ELR (cell line): Measurements from ENCODE around the gene TMLHE.
"Not testable (repeated sequence)": the region's sequence is repeated elsewhere in the genome, so short reads cannot be mapped to it uniquely, and the experiment has no call there.

Experiments used
- DNase-seq: peaks from one replicate; pipeline ENCODE4 v3.0.0-alpha.2; 2015; ENCODE audit warnings: low read depth

The TMLHE gene

DNA sequence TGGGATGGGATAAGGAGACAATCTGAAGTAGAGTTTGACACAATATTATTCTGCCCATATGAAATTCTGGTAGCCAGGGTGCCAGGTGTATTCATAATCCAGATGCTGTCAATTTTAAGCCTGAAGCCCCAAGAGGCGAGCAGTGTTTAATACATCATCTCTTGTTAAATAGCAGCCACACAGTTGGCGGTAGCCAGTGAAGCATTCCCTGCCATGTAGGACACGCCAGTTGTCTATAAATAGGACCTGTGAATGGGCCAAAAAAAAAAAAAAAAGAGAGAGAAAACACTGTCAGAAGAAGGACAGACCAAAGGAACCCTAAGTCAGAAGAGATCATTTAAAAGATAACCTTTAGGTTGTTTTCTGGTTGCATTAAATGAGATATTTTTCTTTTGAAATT lies 121.3 kb downstream of the TMLHE start:
- not testable (repeated sequence) for DNase-seq

DNA sequence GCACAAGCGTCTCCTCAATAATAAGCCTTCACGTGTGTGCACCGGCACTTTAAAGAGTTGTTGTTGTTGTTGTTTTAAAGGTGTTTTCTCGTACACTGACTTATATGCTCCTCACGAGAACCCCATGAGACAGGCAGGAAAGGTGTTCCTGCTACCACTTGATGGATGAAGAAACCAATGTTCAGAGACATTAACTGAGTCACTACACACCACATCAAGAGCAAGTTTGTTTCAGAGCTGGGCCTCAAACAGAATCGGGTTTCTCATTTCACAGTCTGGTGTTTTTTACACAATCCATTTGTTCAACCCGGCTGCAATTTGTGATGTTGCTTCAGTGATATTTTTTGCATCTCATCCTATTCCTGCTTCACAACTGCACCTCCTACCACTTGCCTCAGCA lies 135.6 kb downstream of the TMLHE start:
- not testable (repeated sequence) for DNase-seq

DNA sequence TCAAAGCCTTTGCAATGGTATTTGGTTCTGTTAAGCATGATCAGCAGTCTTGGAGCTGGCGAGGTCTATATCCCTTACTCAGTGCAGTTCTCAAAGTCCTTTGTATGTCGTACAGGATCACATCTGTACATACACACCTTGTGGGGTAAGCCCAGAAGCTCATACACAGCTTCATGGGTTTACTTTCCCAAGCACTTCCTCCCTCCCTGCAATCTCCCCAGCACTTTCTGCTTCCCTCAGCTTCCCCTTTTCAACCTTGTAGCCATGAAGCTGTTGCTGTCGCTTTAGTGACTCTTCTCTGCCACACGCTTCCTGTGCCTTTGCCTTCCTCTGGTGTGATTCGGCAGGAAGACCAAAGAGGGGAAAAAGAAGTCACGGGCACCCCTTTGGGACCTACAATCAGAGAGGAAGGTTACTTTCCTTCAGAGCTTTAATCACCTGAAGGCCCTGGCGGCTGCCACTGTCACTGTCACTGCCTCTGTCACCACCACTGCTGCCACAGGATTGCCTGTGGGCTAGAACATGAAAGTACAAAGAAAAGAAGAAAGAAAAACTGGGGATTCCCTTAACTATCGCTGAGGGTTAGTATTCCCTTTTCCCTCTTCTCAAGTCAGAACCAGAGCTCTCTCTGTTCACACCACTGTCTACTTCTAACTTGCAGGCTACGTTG lies 146.3 kb downstream of the TMLHE start:
- not testable (repeated sequence) for DNase-seq

DNA sequence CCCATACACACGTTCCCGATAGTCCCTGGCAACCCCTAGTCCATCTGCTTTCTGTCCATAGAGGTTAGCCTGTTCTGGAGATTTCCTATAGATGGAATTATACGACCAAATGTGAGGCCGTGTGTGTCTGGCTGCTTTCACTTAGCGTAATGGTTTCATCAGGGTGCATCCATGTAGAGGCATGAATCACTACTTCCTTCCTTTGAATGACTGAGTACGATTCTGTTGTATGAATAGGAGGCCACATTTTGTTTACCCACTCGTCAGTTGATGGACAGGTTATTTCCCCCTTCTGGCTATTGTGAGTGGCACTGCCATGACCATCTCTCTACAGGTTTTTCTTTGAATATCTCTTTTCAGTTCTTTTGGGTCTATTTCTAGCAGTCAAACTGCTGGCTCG lies 152.3 kb downstream of the TMLHE start:
- not testable (repeated sequence) for DNase-seq

DNA sequence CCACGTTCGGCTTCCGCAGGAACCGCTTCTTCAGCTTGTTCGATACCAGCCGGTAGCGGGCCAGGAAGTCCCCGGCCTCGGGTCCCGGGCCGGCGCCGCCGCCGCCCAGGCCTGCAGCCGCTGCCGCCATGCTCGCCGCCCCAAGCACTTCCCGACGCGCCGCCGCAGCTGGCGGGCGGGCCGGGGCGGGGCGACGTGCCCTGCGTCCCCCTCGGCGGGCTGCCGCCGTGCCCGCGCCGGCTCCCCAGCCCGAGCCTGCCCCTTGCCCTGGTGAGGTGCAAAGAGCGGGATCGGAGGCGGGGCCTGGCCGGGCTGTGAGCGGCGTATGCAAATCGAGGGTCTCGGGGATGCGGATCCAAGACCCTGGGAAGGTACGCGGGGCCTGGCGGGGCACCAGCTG lies 154.3 kb downstream of the TMLHE start, which contains the start of gene F8A3:
TSS of gene F8A3 (minus strand) at position 150 of the 400 bp plus-strand sequence. CDS start at position 130, 20 bp downstream.
- not testable (repeated sequence) for DNase-seq

DNA sequence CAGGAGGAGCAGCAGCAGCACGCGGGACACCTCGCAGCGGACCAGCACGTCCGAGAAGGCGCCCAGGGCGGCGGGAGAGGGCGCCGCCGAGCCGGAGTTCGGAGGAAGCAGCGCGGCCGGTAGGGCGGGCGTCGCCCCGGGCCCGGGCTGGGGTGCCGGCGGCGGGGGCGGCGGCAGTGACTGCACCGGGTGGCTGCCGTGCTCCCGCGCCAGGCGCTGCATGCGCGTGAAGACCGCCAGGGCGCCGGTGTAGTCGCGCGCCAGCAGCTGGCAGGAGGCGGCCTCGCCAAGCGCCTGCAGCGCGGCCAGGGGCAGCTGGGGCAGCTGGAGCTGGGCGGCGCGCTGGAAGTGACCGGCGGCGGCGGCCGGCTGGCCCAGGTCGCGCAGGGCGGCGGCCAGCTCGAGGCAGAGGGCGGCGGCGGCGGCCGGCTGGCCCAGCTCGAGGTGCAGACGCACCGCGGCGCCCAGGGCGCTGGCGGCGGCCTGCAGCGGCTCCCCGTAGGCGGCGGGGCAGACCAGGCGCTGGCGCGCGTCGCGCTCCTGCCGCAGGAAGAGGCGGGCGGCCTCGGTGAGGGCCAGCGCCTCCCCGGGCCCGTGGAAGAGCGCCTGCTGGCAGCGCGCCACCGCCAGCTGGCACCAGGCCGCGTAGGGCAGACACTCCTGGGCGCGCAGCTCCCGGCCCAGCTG lies 154.8 kb downstream of the TMLHE start:
- not testable (repeated sequence) for DNase-seq

DNA sequence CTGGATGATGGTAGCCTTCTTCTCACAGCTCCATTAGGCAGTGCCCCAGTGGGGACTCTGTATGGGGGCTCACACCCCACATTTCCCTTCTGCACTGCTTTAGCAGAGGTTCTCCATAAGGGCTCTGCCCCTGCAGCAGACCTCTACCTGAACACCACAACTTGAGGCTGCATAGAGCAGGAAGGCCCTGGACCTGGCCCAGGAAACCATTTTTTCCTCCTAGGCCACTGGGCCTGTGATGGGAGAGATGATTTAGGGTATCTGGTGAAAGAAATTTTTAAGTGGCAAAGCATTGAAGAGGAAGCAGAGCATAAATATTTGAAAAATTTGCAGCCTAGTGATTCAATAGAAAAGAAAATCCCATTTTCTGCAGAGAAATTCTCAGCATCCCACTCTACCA lies 171.7 kb downstream of the TMLHE start:
- no peak for DNase-seq
